Spinal cord (tissue), 10 donors: ENCODE measurements around the gene CHST1. TPM values are rescaled to one million over a fixed set of nuclear protein-coding genes. Genes with fewer than 3 reads are reported as not detected.

Experiments used
- DNase-seq, 6 donors: peaks; one replicate each; pipeline versions ENCODE4 v3.0.0 to v3.0.0-alpha.2; 2013 to 2015; ENCODE audit warnings: low spot score in 6 of 6, low read depth in 4 of 6
- H3K27ac ChIP-seq: one replicate; pipeline ENCODE4 v1.5.1; 2013; ENCODE audit warnings: low read depth, low read length, control low read depth
- H3K27me3 ChIP-seq: one replicate; pipeline ENCODE4 v1.6.1; 2013; ENCODE audit warnings: low read length; ENCODE audit not compliant: control insufficient read depth, insufficient read depth
- H3K36me3 ChIP-seq: one replicate; pipeline ENCODE4 v1.6.1; 2013; ENCODE audit warnings: low read length; ENCODE audit not compliant: control insufficient read depth, insufficient read depth
- H3K4me1 ChIP-seq: one replicate; pipeline ENCODE4 v1.6.1; 2013; ENCODE audit warnings: low read length; ENCODE audit not compliant: control insufficient read depth, insufficient read depth
- H3K4me3 ChIP-seq: one replicate; pipeline ENCODE4 v1.5.1; 2013; ENCODE audit warnings: low read depth, low read length, control low read depth
- H3K9me3 ChIP-seq: one replicate; pipeline ENCODE4 v1.6.1; 2013; ENCODE audit warnings: low read length; ENCODE audit not compliant: control insufficient read depth, insufficient read depth
- WGBS: methylation state at CpG from one replicate; pipeline ENCODE4 v1.1.5; 2013; ENCODE audit warnings: missing lambda C conversion rate; ENCODE audit not compliant: insufficient coverage; 5-methylcytosine and 5-hydroxymethylcytosine counted together
- polyA plus RNA-seq, 2 donors: library from polyadenylated mRNA; unstranded; fragments of 120-200 nt; gene quantifications; one replicate each; pipeline ENCODE4 v1.2.1, GENCODE V29; 2013; ENCODE audit not compliant: insufficient read length in 2 of 2
- total RNA-seq, 2 donors: library from RNA; depleted of rRNA in 1 of 2; stranded (reverse); fragments of 120-200 nt in 1 of 2; fragments of >200 nt in 1 of 2; gene quantifications; one replicate each; pipeline versions ENCODE4 v1.2.3 to v1.2.4, GENCODE V29; 2013 to 2014
- donor health status: healthy.

The CHST1 gene
- total and polyA plus RNA-seq, 4 donors = 8.5 to 62.4 (median 33.7) TPM

DNA sequence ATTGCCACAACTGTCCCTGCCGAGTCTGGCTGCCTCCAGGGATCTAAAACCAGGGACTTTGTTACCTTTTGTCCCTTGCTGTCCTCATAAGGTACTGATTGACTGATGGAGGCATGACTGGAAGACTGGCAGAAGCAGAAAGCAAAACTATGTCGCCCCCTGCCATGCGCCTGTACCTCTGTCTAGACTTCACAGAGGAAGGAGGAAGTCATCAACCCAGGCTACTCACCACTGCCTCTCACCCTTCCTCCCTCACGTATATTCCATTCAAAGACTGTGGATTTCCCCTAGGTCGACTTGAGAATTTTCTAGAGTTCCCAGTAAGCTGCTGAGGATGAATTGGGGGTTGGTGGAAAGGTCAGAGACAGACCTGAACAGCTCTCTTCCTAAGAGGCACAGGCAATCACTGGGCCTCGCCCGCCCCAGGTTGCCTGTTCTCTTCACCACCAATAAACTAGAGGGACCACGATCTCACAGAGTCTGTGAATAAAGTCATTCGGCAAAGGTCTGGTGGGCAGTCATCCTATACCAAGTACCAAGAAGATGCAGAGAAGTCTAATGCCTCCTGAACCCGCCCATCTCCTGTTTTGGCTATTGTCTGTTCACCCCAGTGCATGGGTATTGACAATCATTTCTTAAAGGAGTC lies 27.5 kb upstream of the CHST1 start:
- H3K27me3 ChIP-seq = no peaks in the 10 kb centered on the region
- DNase-seq = no peak
- H3K27ac ChIP-seq = no peak overlapping the region
- no peaks in the 10 kb centered on the region for H3K9me3 ChIP-seq
- no peaks in the 10 kb centered on the region for H3K36me3 ChIP-seq
- no peaks in the 10 kb centered on the region for H3K4me1 ChIP-seq
- 86% methylated on average over 8 of the region's 10 CpGs for WGBS
- no peak overlapping the region for H3K4me3 ChIP-seq

DNA sequence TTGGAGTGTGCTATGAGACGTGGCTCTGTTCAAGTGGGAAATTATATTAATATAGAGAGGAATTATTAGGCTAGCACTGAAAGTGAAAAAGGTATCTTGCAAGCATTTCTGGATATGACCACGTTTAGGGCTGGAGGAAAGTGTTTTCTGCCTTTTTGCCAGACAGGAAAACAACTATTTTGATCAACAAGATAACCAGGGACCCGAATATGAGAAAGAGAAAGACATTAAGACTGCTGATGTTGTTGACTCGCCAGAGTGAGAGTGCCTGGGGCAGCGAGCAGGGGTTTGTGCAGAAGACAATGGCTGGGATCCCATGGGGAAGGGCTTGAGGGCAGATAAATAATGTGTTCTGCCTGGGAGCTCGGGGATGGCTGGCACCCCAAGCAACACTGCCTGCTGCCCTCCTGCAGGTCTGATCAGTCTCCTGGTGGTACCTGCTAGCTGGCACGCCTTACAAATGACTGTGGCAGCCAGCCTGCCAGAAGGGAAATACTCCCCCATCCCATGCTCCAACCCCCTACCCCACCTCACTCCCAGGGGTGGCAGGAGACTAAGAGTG lies 23.1 kb upstream of the CHST1 start:
- H3K4me3 ChIP-seq = no peak overlapping the region
- H3K27me3 ChIP-seq = peaks cover 2% of the 10 kb centered on the region
- no peak overlapping the region for H3K27ac ChIP-seq
- no peaks in the 10 kb centered on the region for H3K36me3 ChIP-seq
- WGBS = 57% methylated on average over 6 of the region's 7 CpGs
- H3K4me1 ChIP-seq = peaks cover 7% of the 10 kb centered on the region
- H3K9me3 ChIP-seq = no peaks in the 10 kb centered on the region
- DNase-seq = no peak

DNA sequence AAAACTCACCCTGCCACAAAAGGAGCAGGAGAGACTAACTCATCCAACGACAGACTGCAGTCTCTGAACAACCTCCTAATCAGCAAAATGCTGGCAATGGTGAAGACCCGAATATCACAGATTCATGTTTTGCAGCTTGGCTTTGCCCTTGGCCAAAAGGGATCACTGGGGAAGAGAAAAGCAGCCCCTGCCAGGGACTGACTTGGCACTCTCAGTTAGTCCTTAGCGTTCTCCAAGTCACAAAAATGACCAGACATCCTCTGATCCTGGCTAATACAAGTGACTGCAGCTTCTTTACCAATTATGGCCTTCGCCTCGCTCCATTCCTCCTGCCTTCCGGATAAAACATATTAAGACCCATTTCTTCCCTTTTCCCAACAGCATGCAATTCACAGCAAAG lies 22.4 kb upstream of the CHST1 start:
- Histone ChIP-seq H3K4me1 (peaks cover 7% of the 10 kb centered on the region), H3K9me3 (no peaks in the 10 kb centered on the region), H3K27ac (no peak overlapping the region), H3K4me3 (no peak overlapping the region), H3K36me3 (no peaks in the 10 kb centered on the region), H3K27me3 (peaks cover 2% of the 10 kb centered on the region)
- peak in 1 of 6 donors; percentile 6 for DNase-seq
- WGBS = 71% methylated on average over 6 of the region's 6 CpGs

DNA sequence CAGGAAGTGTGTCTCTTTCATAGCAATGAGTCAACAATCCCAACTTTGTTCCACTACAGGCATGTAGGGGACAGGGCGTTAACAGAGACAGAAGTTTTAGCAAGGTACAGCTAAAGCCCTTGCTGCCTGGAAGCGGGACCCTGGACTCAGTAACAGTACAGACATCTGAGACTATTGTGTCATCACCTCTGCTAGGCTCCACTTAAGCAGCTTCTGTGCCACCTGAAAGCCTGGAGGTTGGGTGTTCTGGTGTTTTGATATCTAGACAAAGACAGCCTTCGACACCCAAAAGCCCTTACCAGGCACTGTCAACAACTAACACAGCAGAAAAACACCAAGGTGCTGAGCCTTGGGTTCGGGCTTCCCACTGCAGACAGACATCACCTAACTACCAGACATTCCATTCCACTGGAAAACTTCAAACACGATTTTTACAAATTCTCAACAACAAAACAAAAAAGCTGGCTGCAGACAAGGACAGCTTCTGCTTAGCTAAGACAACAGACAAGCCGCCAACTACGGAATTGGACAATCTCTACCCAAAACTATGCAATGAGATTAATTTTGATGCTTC lies 20.6 kb upstream of the CHST1 start:
- WGBS = 91% methylated on average over 6 of the region's 7 CpGs
- peaks cover 2% of the 10 kb centered on the region for H3K27me3 ChIP-seq
- H3K9me3 ChIP-seq = no peaks in the 10 kb centered on the region
- H3K36me3 ChIP-seq = no peaks in the 10 kb centered on the region
- peaks cover 7% of the 10 kb centered on the region for H3K4me1 ChIP-seq
- DNase-seq = no peak
- H3K4me3 ChIP-seq = no peak overlapping the region
- H3K27ac ChIP-seq = no peak overlapping the region

DNA sequence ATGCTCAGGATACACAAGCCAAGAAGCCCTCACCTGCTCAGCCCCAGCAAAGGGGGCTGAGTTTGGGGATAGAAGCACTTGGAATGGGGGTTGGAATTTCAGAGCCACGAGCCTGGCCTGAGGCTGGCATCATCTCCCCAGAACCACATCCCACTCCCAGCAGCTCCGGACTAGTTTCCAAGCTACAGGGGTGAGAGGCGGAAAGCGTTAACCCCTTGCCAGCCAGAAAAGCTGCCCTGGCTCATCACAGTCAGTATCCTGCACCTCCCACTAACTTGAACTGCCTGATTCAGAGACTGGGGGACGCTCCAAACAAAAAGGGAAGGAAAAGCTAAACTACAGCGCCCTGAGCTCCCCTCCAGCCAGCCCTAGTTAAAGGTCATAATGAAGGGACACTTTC lies 19.0 kb upstream of the CHST1 start:
- Histone ChIP-seq H3K27ac (no peak overlapping the region), H3K4me1 (peaks cover 7% of the 10 kb centered on the region), H3K36me3 (no peaks in the 10 kb centered on the region), H3K9me3 (no peaks in the 10 kb centered on the region), H3K27me3 (peaks cover 2% of the 10 kb centered on the region), H3K4me3 (no peak overlapping the region)
- DNase-seq = no peak
- WGBS = 39% methylated on average over 4 of the region's 6 CpGs

GRCh38 chr11:45683271-45684058 lies 18.0 kb upstream of the CHST1 start:
- H3K9me3 ChIP-seq = no peaks in the 10 kb centered on the region
- no peak overlapping the region for H3K4me3 ChIP-seq
- no peaks in the 10 kb centered on the region for H3K36me3 ChIP-seq
- WGBS = 82% methylated on average over 6 of the region's 8 CpGs
- H3K27ac ChIP-seq = no peak overlapping the region
- H3K27me3 ChIP-seq = peaks cover 2% of the 10 kb centered on the region
- H3K4me1 ChIP-seq = peaks cover 7% of the 10 kb centered on the region
- DNase-seq = no peak

DNA sequence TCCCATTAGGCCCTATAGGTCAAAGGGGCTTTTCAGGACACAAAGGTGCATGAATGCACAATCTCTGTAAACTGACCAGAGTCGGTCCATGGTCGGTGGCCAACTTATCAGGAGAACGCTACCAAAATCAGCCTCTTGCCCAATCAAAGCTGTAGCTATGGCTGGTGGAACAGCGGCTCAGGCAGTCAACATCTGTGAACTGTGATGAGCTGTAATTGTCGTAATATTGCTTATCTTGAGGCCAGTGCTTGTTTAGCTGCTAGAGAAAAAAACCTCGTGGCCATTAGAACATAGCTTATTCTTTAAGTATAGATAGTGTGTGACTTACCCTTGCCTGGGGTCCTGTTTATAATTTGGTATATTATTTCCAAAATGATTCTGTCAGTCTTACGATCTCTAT lies 14.4 kb upstream of the CHST1 start:
- Histone ChIP-seq H3K4me1 (peaks cover 19% of the 10 kb centered on the region), H3K27me3 (no peaks in the 10 kb centered on the region), H3K4me3 (no peak overlapping the region), H3K9me3 (no peaks in the 10 kb centered on the region), H3K36me3 (no peaks in the 10 kb centered on the region), H3K27ac (no peak overlapping the region)
- WGBS = 95% methylated on average over 4 of the region's 7 CpGs
- no peak for DNase-seq

DNA sequence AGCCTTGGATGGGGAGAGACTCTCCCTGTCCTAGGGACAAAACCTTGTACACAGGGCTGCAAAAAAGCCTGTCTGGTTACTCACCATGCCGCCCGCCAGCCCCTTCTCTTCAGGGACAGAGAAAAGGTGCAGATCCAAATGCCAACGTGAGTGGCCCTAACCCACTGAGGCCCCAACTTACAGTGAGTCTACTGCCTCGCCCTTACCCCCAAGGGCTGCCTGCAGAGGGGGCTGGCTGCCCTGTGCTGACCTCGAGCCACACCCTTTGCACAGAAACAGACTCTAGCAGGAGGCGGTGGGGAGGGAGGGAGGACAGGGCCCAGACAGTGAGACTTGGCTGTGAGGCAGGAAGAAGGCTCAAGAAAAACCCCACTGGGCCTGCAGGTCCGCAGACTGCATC lies 13.6 kb upstream of the CHST1 start:
- Histone ChIP-seq H3K36me3 (no peaks in the 10 kb centered on the region), H3K4me1 (peaks cover 13% of the 10 kb centered on the region), H3K9me3 (no peaks in the 10 kb centered on the region), H3K4me3 (no peak overlapping the region), H3K27ac (no peak overlapping the region), H3K27me3 (no peaks in the 10 kb centered on the region)
- no peak for DNase-seq
- WGBS = 67% methylated on average over 4 of the region's 7 CpGs

GRCh38 chr11:45677770-45678512 lies 12.5 kb upstream of the CHST1 start:
- H3K4me1 ChIP-seq = peaks cover 13% of the 10 kb centered on the region
- 53% methylated on average over 6 of the region's 8 CpGs for WGBS
- H3K4me3 ChIP-seq = no peak overlapping the region
- no peaks in the 10 kb centered on the region for H3K27me3 ChIP-seq
- no peaks in the 10 kb centered on the region for H3K36me3 ChIP-seq
- DNase-seq = peak in 1 of 6 donors; percentile 54
- H3K27ac ChIP-seq = no peak overlapping the region
- no peaks in the 10 kb centered on the region for H3K9me3 ChIP-seq
